EH (cell line): ENCODE results near the gene CCDC152.

Experiments
- DNase-seq: peaks from one replicate; pipeline ENCODE4 v3.0.0-alpha.2; 2015; ENCODE audit warnings: low read depth

Gene CCDC152

DNA sequence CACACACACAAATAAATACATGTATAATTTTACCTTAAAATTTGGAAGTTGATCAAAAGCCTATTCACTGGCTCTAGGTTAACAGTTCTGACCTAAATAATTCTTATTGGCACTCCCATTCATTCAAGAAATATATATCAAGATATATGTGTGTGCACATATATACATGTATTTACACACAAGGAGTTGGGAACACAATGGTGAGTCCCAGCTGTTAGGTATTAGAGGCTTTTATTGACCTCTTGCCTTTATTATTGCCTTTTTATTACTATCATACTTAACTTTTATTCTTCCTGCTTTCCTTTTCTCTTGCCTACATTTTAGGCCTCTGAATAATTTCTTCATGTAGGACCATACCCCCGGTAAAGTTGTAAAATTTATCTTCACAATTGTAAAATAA is 25.0 kb downstream of the CCDC152 start:
- DNase-seq = no peak

DNA sequence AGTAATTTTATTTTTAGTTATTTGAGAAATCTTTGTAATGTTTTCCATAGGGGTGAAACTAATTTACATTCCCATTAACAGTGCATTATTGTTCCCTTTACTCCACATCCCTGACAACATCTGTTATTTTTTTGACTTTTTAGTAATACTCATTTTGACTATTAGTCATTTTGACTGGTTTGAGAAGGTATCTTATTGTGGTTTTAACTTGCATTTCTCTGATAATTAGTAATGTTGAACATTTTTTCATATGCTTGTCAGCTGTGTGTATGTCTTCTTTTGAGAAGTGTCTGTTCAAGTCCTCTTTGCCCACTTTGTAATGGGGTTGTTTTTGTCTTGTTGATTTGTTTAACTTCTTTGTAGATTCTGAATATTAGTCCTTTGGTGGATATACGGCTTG is 27.5 kb downstream of the CCDC152 start:
- peak; percentile 1 for DNase-seq

DNA sequence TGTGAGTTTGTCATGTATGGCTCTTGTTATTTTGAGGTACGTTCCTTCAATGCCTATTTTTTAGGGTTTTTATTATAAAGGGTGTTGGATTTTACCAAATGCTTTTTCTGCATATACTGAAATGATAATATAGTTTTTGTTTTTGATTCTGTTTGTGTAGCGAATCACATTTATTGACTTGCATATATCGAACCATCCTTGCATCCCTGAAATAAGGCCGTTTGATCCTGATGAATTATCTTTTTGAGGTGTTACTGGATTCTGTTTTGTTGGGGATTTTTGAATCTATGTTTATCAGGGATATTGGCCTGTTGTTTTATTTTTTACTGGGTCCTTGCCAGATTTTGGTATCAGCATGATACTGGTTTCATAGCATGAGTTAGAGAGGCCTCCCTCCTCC is 29.1 kb downstream of the CCDC152 start:
- no peak for DNase-seq

DNA sequence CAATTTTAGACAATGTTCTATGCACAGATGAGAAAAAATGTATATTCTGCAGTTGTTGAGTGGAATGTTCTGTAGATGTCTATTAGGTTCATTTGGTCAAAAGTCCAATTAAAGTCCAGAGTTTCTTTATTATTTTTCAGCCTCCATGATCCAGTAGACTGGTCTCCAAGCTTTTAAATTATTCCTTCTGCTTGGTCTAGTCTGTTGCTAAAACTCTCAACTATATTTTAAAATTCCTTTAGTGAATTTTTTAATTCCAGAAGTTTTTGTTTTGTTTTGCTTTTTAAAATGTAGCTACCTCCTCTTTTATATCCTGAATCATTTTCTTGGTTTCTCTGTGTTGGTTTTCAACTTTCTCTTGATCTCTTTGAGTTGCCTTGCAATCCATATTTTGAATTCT is 30.5 kb downstream of the CCDC152 start:
- no peak for DNase-seq

DNA sequence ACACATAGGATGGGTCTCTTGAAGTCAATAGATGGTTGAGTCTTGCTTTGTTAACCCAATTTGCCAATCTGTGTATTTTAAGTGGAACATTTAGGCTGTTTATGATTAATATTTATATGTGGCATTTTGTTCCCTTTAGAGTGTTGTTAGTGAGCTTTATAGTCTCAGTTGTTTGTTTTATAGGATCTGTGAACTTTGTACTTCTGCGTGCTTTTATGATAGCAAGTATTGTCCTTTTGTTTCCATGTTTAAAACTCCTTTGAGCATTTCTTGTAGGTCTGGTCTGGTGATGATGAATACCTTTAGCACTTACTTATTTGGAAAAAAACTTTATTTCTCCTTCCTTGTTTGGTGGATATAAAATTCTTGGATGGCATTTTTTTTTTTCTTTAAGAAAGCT is 31.2 kb downstream of the CCDC152 start:
- DNase-seq = no peak

DNA sequence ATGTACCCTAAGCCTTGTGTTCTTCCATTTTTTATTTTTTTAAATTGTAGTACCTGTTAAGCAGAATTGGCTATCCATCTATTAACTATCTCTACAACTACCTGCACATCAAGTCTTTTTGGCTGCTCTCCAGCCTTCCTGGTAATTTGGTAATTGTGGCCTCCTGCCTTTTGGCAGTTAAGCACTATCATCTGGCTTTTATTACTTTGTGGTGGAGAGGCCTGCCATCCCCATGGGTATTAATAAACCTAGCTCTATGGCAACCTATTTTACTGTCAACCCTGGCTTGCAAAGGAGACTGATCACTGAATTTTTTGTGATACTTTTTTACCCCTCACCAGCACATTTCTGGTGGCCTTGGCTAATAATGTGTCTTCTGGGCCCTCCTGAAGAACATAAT is 34.5 kb downstream of the CCDC152 start:
- no peak for DNase-seq

DNA sequence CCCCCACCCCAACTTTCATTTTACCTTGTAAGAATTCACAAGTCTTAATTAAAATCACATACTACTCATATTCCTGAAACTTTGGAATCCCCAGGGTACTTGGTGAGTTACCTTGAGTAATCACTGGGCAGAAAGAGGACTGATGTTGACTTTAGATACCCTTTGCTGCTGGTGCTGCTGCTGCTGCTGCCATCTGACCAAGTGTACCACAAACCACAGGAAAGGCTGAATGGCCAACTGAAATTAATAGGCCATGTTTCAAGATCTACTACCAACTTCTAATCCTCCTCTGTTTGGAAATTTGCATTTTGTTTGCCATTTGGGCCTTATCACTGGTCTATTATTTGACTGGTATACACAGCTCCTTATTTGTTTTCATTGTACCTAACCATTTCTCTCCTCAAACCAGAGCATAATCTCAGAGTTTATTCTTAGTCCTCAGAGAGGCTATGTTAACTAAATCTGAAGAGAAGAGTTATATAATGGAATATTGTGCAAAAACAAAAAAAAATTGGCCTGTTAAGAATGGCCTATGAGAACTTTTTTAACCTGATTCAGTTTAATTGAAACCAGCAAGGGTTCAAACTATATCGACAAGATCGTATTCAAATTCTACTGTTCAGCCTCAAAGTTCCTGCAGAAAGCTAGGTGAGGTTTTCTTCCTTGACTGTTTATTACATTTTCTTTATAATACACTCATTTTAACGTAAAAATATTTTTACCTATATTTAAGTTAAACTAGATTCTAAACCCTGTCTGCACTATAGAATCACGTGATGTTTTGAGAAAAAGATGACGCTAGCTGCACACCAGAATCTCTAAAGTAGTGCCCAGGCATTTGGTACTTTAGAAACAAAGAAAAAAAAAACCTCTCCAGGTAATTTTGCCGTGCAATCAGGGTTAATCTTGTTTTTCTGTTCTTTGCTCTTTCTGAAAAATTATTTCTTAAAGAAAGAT is 41.9 kb downstream of the CCDC152 start:
- DNase-seq = no peak

DNA sequence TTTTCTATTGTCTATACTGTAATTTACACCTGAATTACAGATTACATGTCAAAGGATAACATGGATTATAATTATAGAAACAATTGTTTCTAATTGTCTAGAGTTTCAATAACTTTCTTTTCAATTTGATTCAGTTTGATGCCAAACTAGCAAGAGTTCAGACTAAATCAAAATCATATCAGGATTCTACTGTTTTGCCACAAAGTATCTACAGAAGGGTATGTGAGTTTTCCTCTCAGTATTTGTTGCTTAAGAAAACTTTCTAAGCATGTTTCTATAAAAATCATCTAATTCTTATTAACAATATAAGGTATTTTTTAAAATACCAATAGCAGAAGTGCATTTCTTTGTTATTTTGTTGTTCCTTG is 42.6 kb downstream of the CCDC152 start:
- no peak for DNase-seq

DNA sequence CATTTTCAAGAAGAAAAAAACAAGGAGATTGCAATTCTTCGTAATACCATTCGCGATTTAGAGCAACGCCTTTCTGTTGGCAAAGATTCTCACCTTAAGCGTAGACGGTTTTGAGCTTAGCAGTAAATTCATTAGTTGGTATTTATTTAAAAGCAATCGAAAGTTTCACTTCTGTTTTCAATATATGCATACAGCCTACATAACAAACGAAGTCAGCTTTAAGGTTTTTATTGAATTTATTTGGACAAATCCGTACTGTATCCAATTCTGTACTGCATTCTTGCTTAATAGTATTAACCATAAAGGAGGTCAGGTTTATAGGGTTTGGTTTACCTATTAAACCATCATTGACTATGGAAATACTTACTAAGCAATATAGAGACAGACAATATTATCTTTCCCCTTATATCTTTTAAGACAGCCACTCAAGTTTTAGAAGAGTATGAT is 43.1 kb downstream of the CCDC152 start:
- no peak for DNase-seq

DNA sequence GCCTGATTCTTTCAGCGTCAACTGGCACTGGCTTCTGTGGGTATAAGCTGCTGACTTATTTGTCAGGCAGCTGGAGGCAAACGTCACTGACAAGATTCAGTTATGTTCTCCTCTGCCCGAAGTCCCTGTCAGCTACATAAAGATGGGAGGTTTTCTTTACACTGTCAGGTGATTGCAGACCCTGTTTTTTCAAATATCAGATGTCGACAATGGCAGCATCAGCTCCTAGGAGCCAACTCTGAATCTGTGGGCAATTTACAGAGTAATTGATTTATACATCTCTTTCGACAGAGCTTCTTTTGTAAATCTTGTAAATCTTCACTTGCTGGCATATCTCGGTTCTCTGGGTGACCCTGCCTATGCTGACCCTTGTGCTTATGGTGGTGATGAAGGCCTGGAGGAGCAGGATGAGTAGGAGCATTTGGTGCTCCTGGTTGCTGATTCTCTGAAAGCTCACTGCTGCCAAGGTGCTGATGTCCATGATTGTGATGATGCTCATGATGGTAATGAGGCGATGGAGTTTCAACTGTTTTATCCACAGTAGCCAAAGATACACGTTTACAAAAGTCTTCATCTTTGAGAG is 44.2 kb downstream of the CCDC152 start:
- DNase-seq = no peak

DNA sequence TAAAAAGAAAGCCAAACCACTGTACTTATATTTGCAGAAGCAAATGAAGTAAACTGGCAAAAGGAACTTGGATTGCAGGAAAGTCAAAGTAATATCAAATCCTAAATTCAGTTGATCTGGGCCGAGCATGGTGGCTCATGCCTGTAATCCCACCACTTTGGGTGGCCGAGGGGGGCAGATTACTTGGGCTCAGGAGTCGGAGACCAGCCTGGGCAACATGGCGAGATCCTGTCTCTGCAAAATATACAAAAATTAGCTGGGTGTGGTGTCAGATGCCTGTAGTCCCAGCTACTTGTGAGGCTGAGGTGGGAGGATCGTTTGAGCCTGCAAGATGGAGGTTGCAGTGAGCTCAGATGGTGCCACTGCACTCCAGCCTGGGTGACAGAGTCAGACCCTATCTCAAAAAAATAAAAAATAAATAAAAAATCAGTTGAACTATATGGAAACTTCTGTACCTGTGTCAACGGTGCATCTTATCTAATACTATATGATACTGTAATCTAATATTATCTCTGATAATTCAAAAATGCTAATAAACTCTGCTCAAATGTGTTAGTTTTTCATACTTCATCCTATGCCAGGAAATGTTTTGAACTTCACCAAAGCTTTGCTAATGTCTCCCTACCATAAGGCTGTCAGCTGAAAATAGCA is 45.0 kb downstream of the CCDC152 start:
- no peak for DNase-seq

DNA sequence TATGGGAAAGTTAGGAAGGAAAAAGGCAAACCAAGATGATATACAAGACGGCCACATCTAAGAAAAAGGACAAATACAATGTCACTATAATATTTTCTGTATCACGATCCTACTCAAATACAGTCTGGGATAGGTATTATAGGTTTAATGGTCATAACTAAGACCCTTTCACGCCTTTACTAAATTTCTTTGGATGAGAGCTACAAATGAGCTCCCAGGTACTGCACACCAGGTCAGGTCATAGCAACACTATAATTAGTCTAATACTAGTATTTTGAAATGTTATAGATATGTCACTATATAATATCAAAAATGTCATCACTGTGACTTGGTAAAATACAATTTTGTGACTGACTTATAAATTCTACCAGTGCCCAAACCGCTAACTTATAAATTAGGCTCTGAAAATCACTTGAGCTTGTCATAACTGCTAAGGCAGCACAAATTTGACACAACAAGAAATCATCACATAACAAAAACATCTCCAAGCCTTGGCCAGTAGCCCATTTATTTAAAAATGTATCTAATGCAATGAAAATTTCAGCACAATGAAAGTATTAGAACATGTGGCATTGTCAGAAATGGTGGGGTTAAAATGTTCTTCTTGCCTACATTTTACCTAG is 48.2 kb downstream of the CCDC152 start:
- DNase-seq = no peak

DNA sequence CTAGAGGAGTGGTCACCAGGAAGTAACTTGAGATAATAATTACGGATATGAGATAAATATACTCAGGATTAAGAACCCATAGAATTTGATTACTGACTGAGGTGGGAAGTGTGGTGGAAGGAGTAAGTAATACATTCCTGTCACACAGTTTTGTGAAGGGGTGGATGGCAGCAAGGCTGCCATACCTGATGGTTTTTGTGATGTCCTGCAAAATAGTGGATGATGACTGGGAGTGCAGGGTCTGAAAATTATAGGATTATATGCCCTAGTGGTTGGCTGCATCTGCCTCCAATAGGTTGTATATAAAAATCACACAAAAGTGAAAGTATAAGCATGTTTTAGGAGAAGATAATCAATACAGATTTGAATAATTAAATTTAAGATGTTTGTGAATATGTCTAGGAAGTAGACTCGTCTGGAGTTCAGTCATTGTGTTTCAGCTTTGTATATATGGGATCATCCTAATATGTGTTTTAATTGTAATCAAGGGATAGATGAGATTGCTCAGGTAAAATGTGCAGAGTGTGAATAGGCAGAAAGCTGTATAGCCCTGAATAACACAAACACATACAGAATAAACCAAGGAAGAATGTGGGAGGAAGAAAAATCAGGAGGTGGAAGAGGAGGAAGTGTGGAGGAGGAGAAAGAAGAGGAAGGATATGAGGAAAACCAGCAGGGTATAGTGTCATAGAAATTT is 49.5 kb downstream of the CCDC152 start:
- no peak for DNase-seq

DNA sequence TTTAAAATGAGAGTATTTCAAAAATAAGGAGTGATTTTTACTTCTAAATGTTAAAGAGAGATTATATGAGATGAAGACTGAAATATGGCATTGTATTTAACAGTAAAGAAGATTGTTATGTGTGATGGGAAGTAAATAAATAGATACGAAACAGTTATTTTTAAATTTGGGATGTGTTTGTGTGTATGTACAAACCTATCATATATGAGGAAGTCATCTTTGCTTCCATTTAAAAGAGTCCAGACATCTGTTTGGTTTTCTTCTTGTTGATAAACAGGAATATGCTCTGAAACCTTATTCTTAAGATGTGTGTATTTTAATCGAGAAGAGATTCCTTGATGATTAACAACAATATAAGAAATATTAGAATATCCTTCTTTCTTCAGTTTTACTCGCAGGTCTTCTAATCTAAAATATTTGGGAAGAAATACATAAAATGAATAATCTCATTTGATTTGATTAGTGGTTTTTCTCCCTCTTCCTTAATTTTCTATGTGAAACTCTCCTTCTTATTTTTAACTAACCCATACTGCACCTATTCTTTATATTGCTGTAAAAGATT is 50.2 kb downstream of the CCDC152 start:
- no peak for DNase-seq

DNA sequence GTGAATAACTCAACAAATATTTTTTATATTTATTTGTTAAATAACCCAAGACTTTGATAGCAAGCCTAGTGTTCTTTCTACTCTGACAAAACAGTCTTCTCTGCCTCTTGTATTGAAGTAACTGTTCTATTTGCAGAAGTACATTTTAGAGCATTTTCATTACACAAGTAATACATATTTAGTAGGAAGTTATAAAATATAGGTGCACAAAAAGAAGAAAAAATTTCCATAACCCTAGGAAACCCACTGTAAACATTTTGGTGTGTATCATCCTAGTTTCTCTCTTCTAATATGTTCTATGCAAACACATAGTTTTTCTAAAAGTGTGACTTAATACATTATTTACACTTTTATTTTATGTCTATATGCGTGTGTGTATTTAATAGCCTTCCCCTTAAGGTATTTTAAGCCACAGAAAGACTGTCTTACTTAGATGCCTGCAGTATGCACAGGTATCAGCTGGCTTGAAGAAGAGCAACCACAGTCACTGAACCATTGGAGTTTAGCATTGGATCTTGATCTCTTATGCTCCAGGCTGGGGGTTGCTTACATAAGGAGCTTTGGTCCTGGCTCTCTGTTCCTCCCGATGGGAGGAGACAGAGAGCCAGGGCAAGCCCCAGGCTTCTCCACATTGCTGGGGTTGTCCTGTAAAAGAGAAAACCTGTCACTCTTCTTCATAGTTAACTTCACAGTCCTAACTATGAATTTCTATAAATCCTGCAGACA is 51.3 kb downstream of the CCDC152 start:
- DNase-seq = no peak

DNA sequence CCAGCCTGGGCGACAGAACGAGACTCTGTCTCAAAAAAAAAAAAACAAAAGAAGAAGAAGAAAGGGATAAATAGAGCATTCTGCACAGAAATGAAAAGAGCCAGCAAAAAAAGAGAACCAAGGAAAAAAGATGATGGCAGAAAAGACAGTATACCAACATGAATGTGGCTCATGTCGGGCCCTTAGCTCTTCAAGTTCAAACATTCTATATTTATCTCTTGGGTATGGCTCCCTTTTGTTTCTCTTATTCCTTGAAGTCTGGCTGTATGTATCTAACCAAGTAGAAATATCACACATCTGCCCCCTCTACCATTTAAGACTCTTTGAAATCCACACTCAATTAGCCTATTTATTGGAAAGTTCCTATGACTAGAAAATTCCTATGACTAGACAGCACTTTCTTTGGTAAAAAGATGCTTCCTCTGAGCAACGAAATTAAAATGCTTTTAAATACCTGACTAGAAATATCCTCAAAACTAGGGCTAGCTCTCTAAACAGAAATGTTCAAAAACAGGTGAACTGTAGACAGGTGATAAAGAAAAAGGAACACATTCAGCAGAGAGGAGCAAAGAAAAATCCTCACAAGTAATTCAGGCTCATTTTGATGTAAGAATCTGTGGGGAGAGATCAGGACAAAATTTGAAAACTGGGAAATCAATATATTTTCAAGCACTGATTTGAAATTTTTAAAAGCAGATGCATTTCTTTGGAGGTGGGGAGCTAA is 52.4 kb downstream of the CCDC152 start:
- no peak for DNase-seq

DNA sequence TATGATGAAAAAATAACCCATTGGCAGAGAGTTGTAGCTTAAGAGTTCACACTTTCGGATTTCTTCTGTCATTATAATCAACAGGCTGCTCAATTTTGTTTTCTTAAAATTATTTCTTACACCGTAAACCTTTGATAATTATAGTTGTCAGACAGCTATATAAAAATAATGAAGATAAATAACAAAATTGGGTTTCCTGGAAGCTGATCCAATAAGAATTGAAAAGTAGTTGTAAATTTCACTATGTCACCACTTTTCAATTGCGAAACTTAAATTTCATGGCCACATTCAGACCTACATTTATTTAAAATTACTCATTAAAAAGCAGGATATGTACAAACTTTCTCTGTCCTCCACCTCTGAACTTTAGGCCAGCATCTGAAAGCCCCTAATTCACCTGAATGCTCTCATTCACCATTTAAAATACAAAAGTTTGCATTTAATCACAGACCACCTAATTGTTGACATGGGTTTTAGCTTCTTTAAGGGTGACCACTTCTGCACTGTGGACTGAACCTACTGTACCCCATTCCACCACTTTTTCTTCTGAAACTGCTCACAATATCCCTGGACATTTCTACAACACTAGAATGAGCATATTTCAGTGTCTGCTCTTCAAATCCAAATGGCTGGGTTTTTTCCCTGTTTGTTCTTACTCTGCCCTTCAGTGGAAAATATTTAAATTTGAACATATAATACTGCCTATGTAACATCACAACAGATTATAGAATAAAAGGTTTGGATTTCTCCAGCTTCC is 54.4 kb downstream of the CCDC152 start:
- DNase-seq = no peak

DNA sequence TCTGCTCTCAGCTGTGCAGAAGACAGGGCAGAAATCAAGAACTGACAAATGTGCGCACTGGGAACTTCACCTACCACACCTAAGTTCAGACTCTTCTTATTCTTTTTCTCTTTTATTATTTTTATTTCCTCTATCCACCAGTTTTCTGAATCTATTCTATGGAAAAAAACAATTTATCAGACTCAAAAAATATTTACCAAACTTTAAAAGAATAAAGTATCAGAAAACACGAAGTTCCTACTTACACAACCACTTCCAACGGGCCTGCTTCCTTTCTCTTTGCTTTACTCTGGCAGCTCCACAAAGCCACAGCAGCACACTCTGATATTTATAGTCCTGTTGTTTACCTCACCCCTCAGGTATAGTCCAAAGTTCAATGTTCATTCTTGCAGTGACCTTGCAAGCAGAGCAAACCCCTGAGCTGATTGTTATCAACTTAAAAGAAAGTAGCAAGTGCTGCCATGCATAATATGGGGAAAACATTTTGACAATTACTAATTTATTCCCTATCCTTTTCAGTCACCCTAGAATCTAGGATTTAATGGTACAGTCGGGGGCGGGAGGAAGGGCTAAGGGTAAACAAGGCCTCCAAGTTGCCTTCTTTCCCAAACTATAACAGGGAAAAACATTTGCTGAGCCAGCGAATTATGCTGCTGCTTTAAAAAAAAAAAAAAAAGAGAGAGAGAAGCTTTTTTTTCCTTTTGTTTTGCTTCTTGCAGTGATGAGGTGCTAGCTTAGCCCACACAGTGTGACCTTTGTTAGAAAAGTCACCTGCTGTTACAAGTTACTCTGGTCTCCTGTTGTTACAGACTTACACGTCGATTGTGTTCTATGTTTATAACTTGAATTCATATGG is 55.2 kb downstream of the CCDC152 start, which contains the start of gene SELENOP:
TSS of gene SELENOP (minus strand) at position 302 of the 856 bp plus-strand sequence. CDS start 3,539 bp downstream, outside the sequence.
- DNase-seq = no peak
